Epidermal melanocyte (primary cell): Measurements from ENCODE around the gene LZTS2.

Experiments used
- DNase-seq: peaks from one replicate; pipeline ENCODE4 v3.0.0; 2011; ENCODE audit warnings: low spot score; ENCODE audit not compliant: insufficient read length

LZTS2 gene

DNA sequence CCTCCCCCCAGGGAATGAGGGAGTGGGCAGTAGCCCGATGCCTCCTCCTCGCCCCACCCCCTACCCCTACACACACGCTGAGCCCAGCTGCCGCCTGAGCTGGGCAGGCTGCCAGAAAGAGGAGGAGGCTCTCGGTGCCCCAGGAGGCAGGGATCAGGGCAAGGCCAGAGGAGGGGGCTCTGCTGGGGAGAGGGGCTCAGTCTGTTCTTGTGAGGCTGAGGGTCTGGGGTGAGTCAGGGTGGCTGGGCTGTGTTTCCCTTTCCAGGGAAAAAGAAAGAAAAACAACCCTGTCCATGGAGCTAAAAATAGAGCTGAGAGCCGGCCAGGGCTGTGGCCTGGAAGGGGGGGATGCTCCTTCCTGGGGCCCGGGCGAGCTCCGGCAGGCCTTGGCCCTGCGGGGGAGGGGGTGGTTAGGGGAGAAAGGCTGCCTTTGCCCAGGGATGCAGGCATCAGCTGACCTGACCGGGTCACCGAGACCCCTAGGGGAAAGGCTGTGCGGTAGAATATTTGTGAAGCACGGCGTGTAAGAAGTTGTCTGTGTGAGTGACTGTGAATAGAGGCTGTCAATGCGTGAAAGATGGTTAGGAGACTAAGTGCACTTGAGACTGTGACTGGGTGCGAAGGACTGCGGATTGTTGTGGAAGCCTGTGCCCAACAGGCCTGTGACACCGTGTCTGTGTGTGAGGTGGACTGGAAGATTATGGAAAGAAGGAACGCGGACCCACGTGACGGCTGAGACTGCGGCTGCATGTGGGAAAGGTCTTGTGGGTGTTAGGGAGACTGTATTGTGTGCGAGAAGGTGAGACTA, 1.2 kb upstream of the LZTS2 start:
- DNase-seq = peak; percentile 97

DNA sequence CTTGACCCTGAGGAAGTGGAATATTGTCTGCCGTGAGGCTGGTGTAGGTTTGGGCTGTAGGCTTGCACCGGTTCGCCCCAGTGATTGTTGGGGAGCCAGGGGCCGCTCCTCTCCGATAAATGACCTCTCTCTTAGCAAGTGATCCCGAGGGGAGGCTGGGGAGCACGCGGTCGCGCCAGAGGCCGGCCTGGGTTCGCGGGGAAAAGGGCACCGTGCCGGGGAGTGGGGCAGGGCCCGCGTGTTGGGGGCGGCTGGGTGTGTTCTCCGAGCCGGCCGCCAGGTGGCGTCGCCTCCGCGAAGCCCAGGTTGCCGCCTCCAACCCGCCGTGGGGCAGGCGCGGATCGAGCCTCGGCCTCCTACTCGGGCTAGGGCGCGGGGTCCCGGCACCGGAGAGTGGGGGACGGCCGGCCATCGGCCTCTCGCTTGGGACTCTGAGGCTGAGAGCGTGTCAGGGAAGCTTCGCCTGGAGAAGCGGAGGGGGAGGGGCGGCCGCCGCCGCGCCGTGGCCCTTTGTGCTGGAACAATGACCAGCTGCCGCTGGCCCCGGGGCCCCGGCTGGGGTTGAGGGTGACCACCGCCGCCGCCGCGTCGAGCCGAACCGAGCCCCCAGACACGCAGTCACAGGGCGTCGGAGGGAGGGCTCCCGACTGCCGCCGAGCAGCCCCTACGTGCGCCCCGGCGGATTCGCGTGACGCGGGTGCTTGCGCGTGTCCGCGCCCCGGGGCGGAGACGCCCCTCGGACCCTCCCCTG, 442 bp upstream of the LZTS2 start:
- DNase-seq = peak; percentile 91

DNA sequence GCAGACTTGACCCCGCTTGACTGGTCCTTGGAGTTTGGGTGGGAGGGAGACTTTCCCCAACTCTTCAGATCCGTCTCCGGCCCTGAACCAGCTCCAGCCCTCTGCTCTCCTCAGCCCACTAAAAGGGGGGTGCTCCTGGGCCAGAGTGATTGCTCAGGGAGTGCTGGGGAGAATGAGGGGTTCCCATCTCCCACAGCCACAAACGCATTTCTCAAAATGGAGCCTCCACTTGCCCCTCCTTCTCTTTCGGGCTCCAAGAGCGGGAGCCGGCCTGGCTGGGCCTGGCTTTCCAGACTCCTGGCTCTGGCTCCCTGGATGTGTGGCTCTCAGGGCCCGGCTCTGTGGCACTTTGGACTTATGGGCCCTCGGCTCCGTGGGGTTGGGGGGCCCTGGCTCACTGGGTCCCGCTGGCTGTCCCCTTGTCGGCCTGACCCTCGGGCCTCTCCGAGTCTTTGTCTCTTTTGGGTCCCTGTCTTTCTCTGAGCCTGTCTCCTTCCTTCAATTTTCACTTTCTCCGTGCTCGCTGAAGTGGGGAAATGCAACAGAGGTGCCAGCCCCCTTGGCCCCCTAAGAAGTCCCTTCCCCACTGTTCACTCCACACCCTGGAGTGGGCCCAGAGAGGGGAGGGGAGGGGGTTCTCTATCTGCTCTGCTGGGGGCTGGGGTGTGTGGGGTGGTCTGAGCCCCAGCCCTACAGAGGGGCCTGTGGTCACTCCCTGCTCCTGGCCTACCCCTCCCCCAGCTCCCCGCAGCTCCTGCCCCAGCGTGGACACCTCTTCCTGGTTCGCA, 713 bp downstream of the LZTS2 start:
- no peak for DNase-seq

DNA sequence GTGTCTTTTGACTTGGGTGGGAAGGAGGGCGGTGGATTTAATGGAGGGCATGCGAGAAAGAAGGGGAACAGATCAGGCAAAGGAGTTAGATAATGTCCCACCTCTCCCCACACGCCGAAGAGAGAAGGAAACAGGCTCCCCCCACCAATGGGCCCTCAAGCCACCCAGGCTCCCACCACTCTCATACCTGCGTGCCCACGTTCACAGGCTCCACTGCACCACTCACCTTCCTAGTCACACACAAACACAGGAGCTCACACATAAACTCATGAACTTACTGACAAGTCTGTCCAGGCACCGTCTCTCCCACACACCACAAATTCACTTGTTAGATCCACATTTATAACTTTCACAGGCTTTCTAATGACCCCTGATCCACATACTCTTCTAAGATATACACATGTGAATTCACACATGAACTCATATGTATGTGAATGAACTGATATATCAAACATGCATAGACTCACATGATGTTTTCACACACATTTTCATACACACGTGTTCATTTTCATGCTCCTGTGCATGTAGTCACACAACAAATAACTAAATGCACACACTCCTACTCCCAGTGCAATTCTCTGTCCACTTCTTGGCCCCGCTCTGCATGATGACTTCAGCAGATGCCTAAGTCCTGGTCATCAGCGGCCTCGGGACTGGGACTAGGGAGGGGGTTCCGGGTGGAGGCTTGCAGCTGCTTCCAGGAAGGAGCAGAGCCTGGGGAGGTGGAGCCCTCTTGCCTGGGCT, 1.5 kb downstream of the LZTS2 start:
- peak; percentile 93 for DNase-seq

DNA sequence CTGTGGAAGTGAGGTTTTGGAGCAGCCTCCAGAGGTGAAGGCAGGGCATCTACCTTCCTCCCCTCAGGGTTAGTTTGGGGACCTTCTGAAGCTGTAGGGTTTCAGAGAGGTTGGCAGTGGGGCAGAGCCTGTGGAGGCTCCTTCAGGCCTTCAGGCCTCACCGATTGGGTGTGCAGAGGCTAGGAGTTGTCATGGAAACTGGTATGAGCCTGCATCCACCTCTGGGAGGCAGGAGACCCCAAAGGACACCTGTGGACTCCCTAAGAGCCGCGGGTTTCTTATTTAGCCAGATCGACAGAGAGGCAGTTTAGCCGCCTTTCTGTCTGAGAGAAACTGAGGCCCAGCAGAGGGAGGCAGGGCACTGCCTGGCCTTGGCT, 2.0 kb downstream of the LZTS2 start:
- DNase-seq = no peak

DNA sequence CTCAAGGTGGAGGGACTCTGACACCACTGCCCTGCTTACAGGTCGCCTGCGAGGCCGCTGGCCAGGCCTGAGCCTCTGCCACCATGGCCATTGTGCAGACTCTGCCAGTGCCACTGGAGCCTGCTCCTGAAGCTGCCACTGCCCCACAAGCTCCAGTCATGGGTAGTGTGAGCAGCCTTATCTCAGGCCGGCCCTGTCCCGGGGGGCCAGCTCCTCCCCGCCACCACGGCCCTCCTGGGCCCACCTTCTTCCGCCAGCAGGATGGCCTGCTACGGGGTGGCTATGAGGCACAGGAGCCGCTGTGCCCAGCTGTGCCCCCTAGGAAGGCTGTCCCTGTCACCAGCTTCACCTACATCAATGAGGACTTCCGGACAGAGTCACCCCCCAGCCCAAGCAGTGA, 2.8 kb downstream of the LZTS2 start:
- DNase-seq = no peak

DNA sequence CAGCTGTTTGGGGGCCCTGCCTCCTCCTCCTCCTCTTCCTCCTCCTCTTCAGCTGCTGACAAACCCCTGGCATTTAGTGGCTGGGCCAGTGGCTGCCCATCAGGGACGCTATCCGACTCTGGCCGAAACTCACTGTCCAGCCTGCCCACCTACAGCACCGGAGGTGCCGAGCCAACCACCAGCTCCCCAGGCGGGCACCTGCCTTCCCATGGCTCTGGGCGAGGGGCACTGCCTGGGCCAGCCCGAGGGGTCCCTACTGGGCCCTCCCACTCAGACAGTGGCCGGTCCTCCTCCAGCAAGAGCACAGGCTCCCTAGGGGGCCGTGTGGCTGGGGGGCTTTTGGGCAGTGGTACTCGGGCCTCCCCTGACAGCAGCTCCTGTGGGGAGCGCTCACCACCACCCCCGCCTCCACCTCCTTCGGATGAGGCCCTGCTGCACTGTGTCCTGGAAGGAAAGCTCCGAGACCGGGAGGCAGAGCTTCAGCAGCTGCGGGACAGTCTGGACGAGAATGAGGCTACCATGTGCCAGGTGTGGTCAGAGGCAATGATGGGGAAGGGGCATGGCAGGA, 4.1 kb downstream of the LZTS2 start:
- no peak for DNase-seq

DNA sequence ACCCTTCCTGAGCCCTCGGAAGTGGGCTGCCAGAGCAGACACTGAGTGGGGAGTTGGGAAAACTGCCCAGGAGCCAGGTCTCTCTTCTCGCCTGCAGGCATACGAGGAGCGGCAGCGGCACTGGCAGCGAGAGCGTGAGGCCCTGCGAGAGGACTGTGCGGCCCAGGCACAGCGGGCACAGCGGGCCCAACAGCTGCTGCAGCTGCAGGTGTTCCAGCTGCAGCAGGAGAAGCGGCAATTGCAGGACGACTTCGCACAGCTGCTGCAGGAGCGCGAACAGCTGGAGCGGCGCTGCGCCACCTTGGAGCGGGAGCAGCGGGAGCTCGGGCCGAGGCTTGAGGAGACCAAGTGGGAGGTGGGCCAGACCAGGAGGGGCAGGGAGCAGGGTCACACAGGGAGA, 5.8 kb downstream of the LZTS2 start:
- DNase-seq = no peak

DNA sequence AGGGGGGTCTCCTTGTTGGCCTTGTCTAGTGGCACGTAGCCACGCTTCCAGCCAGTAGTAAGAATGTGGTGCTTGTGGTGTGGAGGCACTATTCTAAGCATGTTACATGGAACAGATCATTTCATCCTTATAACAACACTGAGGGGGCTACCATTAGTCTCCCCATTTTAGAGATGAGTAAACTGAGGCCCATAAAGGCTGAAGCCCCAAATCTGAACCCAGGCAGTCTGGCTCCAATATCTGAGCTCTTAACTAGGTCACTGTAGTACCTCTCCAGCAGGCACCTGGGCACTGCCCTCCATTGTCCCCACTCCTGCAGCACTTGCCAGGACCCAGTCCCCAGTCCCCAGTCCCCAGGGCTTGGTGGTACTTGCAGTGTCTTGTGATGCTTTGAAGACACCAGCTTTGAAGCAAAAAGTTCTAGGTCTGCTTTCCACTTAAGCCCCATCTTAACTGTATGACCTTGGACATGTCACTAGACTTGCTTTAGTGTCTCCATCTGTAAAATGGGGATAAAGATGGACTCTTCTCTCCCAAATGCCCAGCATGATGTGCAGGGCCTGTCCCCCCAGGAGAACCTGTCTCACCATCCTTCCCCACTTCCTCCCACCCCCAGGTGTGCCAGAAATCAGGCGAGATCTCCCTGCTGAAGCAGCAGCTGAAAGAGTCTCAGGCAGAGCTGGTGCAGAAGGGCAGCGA, 6.4 kb downstream of the LZTS2 start:
- DNase-seq = no peak

DNA sequence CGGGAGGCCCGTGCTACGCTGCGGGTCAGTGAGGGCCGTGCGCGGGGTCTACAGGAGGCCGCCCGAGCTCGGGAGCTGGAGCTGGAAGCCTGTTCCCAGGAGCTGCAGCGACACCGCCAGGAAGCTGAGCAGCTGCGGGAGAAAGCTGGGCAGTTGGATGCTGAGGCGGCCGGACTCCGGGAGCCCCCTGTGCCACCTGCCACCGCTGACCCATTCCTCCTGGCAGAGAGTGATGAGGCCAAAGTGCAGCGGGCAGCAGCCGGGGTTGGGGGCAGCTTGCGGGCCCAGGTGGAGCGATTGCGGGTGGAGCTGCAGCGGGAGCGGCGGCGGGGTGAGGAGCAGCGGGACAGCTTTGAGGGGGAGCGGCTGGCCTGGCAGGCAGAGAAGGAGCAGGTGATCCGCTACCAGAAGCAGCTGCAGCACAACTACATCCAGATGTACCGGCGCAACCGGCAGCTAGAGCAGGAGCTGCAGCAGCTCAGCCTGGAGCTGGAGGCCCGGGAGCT, 7.0 kb downstream of the LZTS2 start:
- DNase-seq = no peak

DNA sequence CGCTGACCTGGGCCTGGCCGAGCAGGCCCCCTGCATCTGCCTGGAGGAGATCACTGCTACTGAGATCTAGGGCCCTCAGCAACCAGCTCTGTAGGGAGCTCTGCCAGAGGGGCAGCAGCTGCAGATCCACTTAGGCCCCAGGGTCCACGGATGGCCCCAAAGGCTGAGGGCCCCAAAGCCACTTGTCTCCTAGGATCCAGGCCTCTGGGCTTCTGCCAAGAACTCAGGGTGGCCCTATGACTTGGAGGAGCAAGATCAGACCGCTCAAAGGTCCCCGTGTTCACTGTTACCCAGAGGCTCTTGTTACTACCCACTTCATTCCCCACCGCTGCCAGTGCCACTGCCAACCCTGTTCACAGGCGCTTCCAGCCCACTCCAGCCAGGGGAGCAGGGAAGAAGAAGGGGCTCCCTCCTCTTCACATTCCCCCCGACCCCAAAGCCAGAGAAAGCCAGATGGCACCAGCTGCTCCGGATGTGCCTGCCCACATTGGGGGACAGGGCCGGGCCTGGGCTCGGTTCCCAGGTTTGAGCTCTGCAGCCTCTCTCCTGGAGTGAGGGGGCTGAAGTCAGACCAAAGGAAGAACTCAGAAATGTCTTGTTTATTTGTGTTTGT, 7.6 kb downstream of the LZTS2 start:
- DNase-seq = no peak

DNA sequence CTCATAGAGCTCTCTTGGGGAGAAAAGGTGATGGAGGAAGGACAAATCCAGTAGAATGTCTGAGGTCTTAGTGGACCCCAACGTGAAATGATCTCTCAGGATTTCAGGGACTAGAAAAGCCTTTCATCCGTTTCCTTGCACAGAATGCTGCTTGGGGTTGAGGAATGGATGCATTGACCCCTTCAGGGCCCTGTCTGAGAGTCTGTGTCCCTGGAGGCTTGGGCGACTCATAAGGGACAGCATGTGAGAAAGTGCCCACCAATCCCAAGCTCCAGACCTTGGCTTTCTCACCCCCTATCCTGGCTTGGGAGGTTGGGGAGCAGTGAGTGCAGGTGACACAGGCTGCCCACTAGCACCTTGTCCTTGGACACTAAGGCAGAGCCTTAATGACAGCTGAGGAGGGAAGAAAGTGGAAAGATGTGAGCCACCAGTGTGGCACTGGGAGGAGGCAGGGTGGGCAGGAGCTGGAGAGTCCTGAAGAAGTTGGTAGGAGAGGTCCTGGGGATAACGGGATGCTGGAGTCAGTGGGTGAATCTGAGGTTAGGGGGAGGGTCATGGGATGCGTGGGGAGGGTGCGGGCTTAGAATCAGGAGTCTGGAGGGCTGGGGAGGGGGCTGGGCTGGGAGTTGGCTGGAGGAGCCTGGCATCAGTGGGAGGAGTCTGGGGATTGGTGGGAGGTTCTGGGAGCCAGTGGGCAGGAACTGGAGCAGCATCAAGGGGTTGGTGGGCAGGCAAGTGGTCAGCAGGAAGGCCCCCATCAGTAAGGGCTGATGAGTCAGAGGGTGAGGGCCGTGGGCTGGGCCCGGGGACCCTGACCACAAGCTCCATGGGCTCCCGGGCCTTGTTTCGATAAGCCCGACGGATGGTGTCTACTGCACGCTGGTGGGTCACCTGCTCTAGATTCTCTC, 8.6 kb downstream of the LZTS2 start:
- DNase-seq = no peak

DNA sequence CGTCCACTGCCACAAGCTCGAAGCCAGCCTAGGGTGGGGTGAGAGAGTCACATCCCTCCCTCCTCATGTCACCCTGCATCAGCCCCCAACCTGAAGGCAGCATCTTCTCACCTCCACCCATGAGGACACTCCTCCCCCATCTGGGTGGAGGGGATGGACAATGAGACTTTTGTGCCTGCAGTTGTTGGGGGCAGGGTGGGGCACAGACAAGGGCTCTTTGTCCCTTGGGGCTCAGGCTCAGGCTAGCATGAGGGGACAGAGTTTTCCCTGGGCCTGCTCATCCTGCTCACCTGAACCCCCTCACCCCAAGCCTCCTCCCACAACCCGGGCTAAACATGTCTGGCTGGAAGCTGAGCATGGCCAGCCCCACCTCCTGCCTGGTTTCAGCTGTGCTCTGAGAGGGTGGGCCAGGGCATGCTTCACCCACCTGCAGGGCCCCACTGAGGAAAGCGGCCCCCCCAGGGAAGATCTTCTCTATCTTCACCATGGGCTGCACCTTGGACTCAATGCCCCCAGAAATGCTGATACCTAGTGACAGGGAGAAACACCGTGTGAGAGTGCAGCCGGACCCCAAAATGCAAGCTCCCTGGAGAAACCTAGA, 9.3 kb downstream of the LZTS2 start:
- peak; percentile 49 for DNase-seq

DNA sequence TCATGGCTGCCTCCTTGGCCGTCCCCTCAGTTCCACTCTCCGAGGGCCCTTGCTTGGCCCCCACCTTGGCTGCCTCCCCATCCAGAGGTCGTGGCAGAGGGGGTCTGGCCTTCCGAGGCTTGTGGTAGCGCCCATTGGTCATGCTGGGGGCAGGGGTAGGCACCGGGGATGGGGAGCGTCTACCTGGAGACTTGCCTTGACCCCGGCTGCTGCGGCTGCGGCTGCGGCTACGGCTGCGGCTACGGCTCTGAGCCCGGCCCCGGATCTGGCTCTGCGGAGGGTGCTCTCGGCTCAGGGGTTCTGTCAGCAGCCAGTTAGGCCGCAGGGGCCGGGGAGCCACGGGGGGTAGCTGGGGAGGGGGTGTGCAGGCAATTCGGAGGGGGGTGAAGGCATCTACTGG, 10.7 kb downstream of the LZTS2 start:
- no peak for DNase-seq

DNA sequence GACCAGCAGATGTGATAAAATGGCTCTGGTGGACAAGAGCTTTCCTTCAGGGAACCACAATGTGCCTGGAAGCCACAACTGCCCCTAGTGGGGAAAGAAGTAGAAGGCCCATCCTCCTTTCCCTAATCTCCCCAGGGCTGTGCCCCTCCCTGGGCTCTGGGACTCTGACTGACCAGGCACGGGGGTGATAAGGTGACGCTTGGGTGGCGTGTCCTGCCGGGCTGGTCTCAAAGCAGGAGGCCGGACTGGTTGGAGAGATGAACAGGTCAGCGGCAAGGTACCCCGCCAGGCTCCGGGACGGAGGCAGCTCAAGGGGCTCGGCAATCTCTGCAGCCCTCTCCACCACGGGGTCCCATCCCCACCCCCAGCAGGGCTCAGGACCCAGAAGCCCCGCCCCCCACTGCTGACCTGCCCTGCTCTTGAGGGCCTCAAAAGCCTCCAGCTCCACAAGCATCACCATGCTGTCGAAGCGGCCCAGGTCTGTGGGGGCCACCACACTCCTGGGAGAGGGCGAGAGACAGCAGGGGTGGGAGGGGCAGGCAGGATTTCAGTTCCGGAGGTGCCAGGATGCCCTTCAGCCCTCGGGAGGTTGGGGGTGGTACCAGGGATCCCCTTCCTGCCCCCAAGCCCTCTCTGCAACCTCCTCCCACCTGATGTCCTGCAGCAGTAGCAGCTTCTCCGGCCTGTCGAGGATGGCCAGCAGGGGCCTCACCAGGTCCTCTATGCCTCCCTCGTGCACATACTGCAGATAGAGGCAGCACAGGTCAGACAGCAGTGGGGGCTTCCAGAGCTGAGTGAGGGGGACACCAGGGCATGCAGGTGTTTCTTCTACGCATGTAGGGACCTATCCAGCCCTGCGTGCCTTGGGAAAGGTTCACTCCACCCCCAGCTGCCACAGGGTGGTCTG, 12.2 kb downstream of the LZTS2 start:
- DNase-seq = no peak

DNA sequence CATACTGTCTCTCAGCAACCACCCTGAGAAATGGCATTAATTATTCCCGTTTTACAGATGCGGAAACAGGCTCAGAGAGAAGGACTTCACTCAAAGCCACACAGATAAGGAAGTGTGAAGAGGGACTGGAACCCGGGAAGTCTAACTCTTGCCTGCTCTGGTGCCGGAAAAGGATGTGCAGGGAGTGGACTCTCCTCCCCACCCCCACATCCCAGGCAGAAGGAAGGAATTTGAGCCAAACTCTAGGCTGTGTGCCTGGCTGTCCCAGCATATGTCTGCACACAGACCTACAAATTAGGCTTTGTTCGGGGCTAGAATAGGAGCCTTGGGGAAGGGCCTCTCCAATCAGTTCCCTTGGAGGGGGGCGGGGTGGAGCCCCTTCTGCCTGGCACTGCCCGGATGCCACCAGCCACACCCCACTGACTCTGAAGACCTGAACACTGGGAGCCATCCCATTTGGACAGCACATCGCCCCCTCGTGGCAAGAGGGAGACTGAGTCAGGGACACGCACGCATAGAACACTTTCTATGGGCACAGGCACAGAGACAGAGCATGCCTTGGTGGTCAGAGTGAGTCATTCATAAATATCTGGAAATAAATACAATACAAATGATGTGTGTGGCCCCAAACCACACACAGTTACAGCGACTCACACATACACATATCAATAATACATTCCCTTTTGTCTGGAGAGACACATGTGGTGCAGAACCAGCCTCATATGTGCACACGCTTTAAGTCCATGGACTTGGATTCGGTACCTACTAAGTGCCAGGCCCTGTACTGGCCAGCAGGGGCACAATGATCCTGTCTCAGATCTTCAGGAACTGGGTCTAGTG, 13.1 kb downstream of the LZTS2 start:
- peak; percentile 99 for DNase-seq
